Kidney capillary endothelial cell (primary cell): ENCODE data around the gene MDFI.

Source experiments
- DNase-seq: peaks from one replicate; pipeline ENCODE4 v3.0.0-alpha.2; 2018; ENCODE audit warnings: low spot score

MDFI gene

DNA sequence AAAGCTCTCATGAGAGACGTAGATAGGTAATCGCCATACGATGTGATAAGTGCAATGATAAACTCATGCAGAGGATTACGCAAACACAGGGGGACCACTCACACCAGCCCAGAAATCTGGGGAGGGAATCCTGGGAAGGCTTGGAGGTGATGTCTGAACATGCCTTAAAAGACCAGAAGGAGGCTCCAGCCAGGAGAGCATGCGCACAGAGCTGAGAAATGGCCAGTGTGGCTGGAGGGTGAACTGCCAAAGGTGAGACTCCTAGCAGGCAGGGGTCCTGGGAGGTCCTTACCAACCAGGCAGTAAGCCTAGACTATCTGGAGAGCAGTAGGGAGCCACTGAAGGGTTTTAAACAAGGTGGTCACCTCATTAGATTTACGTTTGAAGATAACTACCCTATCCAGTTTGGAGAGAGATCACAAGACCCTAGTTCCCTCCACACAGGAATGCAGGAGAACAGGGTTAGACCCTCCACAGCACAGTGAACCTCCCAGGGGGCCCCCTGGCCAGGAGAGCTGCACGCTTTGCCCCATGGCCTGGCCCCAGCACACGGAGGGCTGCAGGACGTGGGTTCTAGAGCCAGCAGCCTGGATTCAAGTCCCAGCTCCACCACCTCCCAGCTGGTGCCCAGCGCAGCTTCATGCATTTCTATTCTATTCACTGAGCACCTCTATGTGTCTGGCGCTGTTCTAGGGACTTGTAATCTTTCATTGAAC, 13.1 kb downstream of the MDFI start:
- no peak for DNase-seq

GRCh38 chr6:41651962-41652657, 13.8 kb downstream of the MDFI start:
- no peak for DNase-seq

DNA sequence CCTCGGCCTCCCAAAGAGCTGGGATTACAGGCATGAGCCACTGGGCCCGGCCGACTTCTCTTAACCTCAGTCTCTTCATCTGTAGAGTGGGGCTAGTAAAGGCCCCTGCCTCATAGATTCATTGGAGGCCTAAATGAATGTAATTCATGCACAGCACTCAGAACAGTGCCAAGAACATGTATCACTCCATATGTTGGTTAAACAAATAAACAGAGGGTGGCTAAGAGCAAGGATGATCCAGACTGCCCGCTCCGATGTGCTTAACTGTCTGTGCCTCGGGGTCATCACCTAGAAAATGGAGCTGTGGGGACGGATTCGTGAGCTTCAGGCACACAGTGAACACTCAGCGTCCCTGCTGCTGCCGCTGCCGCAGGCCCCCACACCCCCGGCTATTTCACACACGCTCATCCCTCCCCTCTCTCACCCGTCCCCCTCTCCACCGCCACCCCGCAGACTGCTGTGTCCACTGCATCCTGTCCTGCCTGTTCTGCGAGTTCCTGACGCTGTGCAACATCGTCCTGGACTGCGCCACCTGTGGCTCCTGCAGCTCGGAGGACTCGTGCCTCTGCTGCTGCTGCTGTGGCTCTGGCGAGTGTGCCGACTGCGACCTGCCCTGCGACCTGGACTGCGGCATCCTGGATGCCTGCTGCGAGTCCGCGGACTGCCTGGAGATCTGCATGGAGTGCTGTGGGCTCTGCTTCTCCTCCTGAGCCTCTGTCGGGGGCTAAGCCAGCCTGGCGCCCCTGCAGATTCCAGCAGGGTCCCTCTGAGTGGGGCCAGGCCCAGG, 14.8 kb downstream of the MDFI start:
- DNase-seq: no peak

- DNase-seq: no peak
These were observed 15.4 kb downstream of the MDFI start for GRCh38 chr6:41653691-41654090.

- DNase-seq: no peak
These were observed 16.0 kb downstream of the MDFI start for GRCh38 chr6:41654151-41654697.

GRCh38 chr6:41654698-41655151, 16.5 kb downstream of the MDFI start:
- DNase-seq: no peak

GRCh38 chr6:41655176-41655575, 16.9 kb downstream of the MDFI start:
- no peak for DNase-seq

DNA sequence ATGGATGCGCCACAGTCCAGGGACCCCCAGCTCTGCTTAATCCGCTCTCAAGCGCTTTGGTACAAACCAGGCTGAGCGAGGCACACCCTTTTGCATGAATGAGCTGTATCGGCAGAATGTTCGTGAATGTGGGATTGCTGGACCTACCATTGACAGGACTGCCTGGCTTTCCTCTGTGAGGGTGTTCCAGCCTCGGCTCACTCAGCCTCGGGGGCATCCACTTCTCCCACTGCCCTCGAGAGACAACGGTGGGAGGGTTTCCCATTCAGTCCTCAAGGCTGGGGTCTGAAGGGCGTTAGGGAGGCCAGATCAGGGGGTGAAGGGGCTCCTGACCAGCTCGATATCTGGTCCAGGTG, 17.4 kb downstream of the MDFI start:
- no peak for DNase-seq

DNA sequence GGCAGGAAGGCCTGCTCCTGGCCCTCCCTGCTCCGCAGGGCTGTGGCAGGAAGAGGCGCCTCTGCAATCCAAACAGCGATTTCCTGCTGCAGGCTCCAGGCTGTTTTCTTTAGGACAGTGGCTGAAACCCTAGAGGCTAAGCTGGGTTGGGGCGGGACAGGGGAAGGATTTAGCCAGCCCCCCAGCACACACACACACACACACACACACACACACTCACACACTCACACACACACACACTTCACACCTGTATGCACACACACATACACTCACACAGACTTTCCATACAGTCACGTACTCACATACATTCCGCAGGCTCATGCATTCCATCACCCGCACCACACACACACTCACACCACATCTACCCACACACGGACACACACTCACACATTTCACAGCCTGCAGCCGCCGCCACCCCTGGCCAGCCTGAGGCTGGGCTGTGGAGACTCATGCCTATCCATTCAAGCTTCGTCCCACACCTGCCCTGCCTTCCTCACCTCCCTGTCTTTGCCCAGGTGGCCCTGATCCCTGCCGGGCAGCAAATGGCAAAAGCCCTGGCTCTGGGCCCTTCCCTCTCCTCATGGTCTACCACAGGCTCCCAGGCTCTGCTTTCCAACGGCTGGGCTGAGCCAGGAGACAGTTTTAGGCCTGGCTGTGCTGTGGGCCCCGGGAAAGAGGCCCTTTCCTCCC, 17.9 kb downstream of the MDFI start:
- no peak for DNase-seq

DNA sequence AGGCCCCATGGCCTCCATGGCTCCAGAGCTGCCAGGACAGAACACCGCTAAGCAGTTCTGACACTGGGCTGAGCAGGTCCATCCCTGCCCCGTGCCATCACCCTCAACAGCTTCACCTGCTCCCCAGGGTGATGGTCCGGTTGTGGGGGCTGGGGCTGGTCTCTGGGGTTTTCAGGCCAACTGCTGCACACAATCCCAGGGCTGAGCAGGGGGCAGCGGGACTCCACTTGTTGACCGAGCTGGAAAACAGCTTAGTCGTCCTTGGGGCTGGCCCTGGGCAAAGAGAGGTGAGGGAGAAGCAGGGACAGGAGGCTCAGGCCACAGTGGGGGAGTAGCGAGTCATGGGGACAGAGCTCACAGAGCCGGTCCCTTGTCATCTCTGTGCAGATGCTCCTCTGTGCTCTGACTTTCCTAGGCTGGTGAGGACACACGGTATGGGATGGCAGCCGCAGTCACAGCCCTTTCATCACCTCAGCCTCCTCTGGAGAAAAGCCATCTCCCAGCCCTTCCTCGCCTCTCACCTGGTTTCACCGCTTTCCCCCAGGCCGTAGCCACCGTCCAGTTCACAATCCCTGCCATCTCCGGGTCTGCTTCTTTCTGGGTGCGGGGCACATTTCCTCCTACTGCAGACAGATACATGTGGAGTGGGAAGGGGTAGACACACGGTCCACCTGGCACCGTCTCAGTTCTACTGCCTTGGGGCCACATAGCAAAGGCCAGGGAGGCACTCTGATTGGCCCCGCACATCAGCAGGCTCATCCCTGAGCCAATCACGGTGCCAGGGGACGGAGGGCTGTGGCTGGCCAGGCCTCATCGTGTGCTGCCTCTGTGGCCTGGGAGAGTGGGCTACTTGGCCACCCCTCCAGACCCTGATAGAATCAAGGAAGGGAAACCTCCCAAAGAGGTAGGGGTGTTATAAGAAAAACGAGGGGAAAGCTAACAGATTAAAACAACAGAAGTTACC, 19.1 kb downstream of the MDFI start:
- DNase-seq: no peak

DNA sequence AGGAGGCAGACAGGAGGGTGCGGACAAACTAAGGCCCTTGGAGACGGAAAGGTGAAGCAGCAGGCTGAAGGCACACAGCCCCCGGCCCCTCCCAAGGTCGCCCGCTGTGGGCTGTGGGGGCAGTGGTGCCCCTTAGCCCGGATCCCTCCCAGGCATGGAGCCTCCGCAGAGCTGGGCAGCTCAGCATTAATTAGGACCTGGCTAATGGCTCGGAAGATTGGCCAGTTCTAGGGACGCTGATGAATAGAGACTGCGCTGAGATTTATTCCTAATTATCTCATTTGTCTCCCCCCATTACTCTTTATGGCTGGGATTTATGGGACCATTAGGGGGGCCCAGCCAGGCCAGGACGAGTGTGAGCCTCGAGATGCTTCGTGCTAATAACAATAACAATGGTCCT, 20.4 kb downstream of the MDFI start:
- DNase-seq: no peak

DNA sequence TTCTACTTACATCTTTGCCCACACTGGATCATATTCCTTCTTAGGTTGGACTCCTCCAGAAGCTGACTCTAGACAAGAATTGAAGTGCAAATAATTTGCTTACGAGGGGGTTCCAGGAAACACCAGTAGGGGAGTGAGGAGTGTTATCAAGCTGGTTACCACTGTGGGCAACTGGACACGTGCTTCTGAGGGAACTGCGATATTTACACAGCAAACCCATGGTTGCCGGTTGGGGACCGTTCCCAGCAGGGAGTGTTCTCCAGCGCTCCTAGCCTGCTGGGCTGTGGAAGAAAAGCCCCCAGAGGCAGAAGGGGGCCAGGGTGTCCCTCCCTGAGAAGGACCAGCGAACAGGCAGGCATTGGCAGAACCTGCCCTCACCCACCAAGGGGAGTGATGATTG, 21.7 kb downstream of the MDFI start:
- no peak for DNase-seq

DNA sequence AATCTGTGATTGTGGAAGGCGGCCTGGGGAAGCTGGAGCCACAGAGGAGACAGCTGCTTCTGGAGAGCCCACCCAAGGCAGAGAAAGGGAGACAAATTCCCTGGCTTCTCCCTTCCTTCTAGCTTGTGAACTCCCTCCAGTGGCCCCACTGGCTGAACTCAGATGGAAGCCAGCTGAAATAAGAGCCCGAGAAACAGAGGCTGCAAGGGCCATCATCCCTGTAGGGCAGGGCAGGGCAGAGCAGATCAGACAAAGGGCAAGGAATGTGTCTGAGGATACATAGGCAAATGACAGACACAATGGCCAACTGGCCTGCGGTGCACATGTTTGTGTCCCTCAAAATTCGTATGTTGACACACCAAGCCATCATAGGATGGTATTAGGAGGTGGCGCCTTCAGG, 25.3 kb downstream of the MDFI start:
- DNase-seq: no peak

- no peak for DNase-seq
These were observed 26.0 kb downstream of the MDFI start for GRCh38 chr6:41664271-41664670.

DNA sequence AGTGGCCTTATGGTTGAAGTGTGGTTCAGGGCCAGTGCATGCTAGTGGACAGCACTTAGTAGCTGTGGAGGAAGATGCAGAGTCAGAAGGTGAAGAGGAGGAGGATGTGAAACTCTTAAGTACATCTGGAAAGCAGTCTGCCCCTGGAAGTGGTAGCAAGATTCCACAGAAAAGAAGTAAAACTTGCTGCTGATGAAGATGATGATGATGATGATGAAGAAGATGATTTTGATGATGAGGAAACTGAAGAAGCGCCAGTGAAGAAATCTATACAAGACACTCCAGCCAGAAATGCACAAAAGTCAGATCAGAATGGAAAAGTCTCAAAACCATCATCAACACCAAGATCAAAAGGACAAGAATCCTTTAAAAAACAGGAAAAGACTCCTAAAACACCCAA, 28.9 kb downstream of the MDFI start:
- DNase-seq: no peak

DNA sequence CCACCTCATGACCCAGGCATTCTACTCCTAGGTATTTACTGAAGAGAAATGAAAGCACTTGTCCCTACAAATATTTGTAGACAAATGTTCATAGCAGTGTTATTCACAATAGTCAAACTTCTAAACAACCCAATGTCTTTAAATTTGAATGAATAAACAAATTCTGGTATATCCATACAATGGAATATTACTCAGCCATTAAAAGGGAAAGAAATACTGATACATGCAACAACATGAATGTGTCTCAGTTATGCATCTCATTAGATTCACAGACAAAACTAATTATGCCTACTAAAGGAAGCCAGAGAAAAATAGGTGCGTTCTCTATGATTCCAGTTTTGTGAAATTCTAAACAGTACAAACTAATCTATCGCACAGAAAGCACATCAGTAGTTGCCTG, 30.7 kb downstream of the MDFI start:
- no peak for DNase-seq

DNA sequence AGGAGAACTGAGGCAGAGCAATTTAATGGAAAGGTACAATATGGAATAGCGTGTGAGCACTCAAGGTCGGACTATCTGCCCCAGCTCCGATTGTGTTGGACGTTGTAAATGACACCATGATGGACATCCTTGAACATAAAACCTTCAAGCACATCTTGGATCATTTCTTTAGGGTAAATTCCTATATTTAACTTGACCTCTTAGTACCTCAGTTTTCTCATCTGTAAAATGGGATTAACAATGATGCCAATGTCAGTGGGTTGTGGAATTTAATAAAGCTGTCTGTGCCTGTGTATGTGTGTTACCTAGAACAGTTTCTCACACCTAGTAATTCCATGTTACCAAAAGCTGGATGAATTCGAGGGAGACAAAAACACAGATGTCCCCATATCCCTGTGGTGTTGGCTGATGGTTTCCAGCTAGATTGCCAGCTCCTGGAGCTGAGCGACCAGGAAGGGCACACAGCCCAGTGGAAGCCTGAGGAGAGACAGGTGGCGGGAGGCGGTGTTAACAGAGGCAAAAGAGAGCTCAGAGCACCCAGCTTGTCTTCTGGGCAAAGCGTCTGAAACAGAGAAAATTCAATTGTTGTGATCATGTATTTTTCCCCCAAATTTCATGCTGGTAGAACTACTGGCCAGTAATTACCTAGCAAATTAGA, 32.6 kb downstream of the MDFI start:
- DNase-seq: no peak

- DNase-seq: no peak
These were observed 33.1 kb downstream of the MDFI start for GRCh38 chr6:41671376-41671775.

GRCh38 chr6:41672016-41672415, 33.7 kb downstream of the MDFI start:
- DNase-seq: no peak
